Urinary bladder (tissue), 4 donors: ENCODE measurements around the gene DDX42. TPM values are rescaled to one million over a fixed set of nuclear protein-coding genes. Genes with fewer than 3 reads are reported as not detected.
A peak's percentile ranks its signal among the peaks of the same experiment; 100 is the strongest.

Experiments used
- DNase-seq: peaks from one replicate; pipeline ENCODE4 v3.0.0-alpha.2; 2015; ENCODE audit errors: extremely low spot score
- H3K27ac ChIP-seq: one replicate; pipeline ENCODE4 v1.5.1; 2013; ENCODE audit warnings: low read depth, mild to moderate bottlenecking, moderate library complexity
- H3K36me3 ChIP-seq: one replicate; pipeline ENCODE4 v1.6.1; 2013; ENCODE audit warnings: mild to moderate bottlenecking, moderate library complexity; ENCODE audit not compliant: insufficient read depth
- H3K4me1 ChIP-seq: one replicate; pipeline ENCODE4 v1.6.1; 2013; ENCODE audit warnings: mild to moderate bottlenecking, moderate library complexity; ENCODE audit not compliant: insufficient read depth
- H3K4me3 ChIP-seq: one replicate; pipeline ENCODE4 v1.5.1; 2013; ENCODE audit warnings: low read depth, low read length
- WGBS: extraction: QIAGEN DNeasy Blood & Tissue Kit; methylation state at CpG from one replicate; pipeline ENCODE4 v1.1.7; 2013; 5-methylcytosine and 5-hydroxymethylcytosine counted together
- polyA plus RNA-seq: library from polyadenylated mRNA; stranded (reverse); fragments of 200-250 nt; gene quantifications from one replicate; pipeline ENCODE4 v1.2.3, GENCODE V29; 2013
- total RNA-seq: library from RNA; depleted of rRNA; stranded (reverse); fragments of >200 nt; gene quantifications from one replicate; pipeline ENCODE4 v1.2.3, GENCODE V29; 2014
- donor health status: healthy with polysubstance abuse.
- donor health status: healthy.

The DDX42 gene
- total and polyA plus RNA-seq, 2 donors: 67.3 to 138 TPM

DNA sequence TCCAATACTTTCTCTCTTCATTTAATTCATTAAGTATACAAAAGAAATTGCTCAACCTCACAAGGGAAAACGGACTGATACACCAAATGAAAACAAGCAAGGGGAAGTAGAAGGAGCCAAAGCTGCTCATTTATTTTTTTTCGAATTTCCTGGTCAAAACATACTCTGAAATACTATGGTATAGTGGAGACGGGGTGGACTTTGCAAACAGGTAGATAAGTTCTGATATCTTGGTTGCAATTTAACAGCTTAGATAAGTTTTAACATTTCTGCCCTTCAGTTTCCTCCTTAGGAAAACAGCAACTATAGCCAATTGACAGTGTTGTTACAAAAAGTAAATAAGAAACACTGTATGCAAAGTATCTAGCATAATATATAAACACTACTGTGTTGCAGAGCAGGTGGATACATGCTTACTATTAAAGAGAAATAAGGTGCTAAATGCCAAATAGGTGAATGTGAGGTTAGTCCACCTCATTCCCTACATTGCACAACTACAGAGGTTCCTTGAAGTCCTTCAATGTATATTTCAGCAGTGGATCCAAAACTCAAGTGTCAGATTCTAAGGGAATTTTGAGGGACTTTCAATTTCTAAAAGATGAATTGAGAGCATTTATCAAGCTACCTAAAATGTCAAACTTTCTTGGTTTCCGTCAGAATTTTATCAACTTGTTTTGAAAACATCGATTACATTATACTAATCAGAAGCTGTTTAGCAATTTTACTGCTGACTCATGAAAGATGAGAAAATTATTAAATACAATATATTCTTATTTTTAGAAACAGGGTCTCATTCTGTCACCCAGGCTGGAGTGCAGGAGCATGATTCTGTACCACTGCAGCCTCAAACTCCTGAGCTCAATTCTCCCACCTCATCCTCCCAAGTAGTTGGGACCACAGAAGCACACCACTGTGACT lies 11.6 kb upstream of the DDX42 start:
- Histone ChIP-seq H3K27ac (no peak overlapping the region), H3K4me3 (no peak overlapping the region), H3K4me1 (no peaks in the 10 kb centered on the region), H3K36me3 (peaks cover 1% of the 10 kb centered on the region)
- DNase-seq: no peak
- 86% methylated on average over 5 of the region's 5 CpGs for WGBS

DNA sequence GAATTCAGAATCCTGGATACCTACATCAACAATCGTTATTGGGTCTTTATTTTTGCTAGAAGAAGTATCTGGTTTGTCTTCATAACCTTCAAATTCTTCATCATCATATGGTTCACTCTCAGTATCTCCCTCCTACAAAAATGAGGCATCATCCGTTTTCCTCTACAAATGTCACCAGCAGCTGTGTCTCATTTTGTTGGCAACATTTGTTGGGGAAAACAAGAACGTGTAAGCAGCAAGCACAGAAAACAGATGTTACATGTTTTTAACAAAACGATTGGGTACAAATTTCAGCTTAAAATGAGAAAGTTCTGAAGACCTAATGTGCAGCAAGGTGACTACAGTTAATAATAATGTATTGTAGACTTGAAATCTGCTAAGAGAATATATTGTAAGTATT lies 9.3 kb upstream of the DDX42 start:
- Histone ChIP-seq H3K4me1 (no peaks in the 10 kb centered on the region), H3K4me3 (no peak overlapping the region), H3K27ac (no peak overlapping the region), H3K36me3 (peaks cover 1% of the 10 kb centered on the region)
- DNase-seq: no peak
- WGBS: 58% methylated on average over 4 of the region's 4 CpGs

DNA sequence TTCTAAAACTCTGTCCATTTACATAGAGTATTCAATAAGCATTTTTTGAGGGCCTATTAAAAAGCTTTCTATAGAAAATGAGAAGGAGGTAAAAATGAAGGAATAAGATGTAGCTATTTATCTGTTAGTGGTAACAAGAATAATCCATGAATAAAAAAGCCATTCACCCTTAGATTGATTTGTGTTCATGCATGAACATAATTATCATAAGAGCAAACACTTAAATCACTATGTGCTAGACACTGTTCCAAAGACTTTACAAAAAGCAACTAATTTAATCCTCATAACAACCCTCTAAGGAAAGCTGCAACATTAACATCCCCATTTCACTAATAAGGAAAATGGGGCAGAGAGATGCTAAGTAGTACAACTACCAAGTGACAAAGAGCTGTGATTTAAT lies 7.2 kb upstream of the DDX42 start:
- Histone ChIP-seq H3K4me1 (no peaks in the 10 kb centered on the region), H3K27ac (no peak overlapping the region), H3K36me3 (peaks cover 1% of the 10 kb centered on the region), H3K4me3 (no peak overlapping the region)
- DNase-seq: no peak

DNA sequence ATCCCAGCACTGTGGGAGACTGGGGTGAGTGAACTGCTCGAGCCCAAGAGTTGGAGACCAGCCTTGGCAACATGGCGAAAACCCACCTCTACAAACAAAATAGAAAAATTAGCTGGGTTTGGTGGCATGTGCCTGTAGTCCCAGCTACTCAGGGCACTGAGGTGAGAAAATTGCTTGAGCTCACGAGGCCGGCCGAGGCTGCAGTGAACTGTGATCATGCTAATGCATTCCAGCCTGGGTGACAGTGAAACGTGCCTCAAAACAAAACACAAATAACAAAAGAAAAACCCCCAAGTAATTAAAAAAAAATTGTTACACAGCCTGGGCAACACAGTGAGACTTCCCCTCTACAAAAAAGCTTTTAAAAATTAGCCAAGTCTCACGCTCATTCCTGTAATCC lies 5.5 kb upstream of the DDX42 start:
- WGBS: 90% methylated on average over 7 of the region's 7 CpGs
- no peak overlapping the region for H3K27ac ChIP-seq
- H3K4me3 ChIP-seq: no peak overlapping the region
- peaks cover 1% of the 10 kb centered on the region for H3K36me3 ChIP-seq
- DNase-seq: no peak
- H3K4me1 ChIP-seq: no peaks in the 10 kb centered on the region

DNA sequence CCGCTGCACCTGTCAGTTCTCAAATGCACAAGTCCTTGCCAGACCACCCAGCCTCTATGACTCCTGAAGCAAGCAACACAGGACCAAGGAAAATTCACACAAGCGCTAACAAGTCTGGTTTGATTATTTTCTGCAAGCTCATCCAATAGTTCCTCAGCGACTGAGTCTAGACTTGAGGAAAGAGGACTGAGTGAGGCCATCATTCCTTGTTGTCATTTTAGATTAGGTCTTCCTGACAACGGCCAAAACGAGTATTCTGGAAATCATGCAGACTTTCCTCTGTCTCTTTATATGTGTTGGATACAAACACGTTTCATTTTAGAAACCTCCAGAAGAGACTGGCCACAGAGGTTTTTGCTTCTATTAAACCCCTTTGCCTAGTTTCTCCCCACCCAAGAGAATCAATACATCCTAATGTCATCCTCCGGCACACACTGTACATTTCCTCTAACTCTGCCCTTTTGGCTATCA lies 1.1 kb upstream of the DDX42 start:
- H3K4me1 ChIP-seq: peaks cover 1% of the 10 kb centered on the region

DNA sequence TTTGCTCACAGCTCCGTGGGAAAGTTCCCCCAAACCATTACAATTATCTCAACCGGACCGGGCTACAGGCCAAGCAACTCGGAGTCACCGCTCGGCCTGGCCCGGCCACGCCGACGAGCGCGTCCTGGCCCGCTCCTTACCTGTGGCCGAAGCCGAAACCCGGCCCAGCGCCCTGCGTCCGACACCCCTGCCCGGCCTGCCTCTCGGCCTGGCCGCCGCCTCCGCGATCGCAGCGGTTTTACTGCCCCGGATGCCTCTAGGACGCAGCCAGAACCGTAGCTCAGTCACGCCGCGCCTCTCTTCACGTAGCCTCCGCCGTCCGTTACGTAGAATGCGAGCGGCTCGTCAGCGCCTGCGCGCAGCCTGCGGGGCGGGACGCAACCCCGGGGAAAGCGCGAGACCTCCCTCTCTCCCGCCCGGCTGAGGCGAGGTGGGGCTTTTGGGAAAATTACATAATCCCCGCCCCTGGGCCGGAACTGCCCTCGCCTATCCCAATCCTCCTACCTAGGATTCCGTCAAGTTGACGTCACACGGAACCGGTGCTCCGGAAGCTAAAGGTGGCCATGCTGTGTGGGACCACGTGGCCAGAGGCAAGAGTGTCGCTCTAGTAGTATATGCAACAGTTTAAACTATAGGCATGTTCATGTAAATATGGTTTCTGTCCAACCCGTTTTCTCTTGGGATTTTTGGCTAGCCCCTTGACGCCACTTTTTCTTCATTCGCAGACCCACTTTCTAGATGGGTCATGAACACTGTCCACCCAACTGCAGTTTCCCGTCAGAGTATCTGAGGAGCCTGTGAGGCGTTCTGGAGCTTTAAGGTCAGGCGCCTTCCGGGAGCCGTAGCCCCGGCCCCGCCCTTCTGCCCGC lies 464 bp upstream of the DDX42 start, which contains the start of gene CCDC47:
CCDC47 (minus strand) TSS at position 326 of the 869 bp plus-strand sequence. CDS start 7,422 bp downstream, outside the sequence.
- DNase-seq: peak; percentile 99
- under 1% methylated on average over 74 of the region's 74 CpGs for WGBS

More for the DNA sequence above, 1.1 kb upstream of the DDX42 start:
- 4% methylated on average over 7 of the region's 7 CpGs for WGBS
- peak overlapping the region; percentile 65 for H3K4me3 ChIP-seq
- peak; percentile 29 for DNase-seq
- no peaks in the 10 kb centered on the region for H3K36me3 ChIP-seq
- peak overlapping the region; percentile 99 for H3K27ac ChIP-seq

DNA sequence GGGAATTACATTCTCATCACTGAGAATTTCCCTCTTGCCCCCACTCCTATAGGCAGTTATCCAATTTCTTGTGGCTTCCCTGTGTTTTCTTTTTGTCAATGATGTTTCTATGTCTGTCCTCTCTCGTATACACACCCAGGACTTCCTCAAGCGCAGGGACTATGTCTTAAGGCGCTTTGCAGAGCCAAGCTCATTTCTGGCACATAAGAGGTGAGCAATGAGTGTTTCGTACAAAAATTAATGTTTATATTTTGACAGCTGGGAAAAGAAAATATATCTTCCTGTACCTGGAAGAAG lies 947 bp downstream of the DDX42 start:
- WGBS: 2% methylated on average over 4 of the region's 4 CpGs
- Histone ChIP-seq H3K4me1 (peaks cover 1% of the 10 kb centered on the region), H3K27ac (no peak overlapping the region), H3K36me3 (no peaks in the 10 kb centered on the region), H3K4me3 (peak overlapping the region; percentile 91)
- DNase-seq: no peak

More for the DNA sequence above, 464 bp upstream of the DDX42 start, which contains the start of gene CCDC47:
- Histone ChIP-seq H3K36me3 (no peaks in the 10 kb centered on the region), H3K4me3 (peak within 1 kb of the TSS; percentile 91), H3K27ac (peak within 1 kb of the TSS; percentile 99), H3K4me1 (peaks cover 1% of the 10 kb centered on the region)

DNA sequence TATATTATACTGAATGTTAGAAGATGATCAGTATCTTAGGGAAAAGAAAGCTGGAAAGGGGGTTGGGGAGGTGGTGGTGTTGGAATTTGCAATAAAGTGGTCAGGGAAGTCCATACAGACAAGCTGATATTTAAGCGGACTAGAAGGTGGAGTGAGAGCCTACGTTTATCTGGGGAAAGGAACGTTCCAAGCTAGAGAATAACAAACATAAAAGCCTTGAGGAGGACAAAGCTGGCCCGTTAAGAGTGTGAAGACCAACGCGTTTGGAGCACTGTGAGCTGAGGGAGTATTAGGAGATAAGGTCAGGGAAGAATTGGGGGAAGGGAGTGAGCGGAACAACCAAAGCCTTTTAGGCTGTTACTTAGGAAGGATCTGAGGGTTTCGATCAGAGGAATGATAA lies 1.4 kb downstream of the DDX42 start:
- WGBS: 25% methylated on average over 8 of the region's 8 CpGs
- peaks cover 1% of the 10 kb centered on the region for H3K4me1 ChIP-seq
- H3K4me3 ChIP-seq: peak overlapping the region; percentile 91
- DNase-seq: no peak
- no peak overlapping the region for H3K27ac ChIP-seq
- H3K36me3 ChIP-seq: no peaks in the 10 kb centered on the region

DNA sequence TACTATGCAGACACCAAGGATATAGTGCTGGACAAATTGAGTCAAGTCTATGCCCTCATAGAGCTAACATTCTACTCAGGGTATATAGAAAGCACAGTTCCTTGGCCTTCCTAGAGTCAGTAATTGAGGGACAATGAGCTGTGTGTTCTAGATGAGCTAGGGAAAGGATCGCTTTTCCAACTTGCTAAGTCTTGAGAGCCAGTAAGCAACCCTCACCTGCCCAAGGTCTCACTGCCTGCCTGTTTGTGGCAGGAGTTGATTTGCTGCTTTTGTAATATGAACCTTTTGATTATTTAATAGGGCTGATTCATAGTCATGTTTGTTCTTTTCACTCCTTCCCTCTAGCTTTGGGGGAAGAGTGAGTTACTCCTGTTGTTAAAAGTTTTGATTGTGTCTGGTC lies 6.5 kb downstream of the DDX42 start:
- no peak overlapping the region for H3K4me3 ChIP-seq
- WGBS: 90% methylated on average over 1 of the region's 1 CpG
- peaks cover 1% of the 10 kb centered on the region for H3K4me1 ChIP-seq

DNA sequence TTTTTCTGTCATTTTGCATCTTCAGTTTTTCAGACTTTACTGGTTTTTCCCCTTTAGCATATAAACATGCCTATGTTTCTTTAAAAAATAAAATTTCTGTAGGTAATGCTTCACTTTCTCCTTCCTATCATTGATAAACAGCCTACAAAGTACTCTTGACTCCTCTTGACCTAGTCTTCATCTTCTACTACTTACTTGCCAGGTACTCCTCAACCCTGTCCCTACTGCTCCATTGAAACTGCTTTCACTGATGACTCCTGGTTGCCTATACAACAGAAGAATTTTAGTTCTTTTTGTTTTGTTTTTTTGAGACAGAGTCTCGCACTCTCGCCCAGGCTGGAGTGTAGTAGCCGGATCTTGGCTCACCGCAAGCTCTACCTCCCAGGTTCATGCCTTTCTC lies 7.0 kb downstream of the DDX42 start:
- H3K27ac ChIP-seq: no peak overlapping the region
- WGBS: 97% methylated on average over 4 of the region's 4 CpGs
- DNase-seq: no peak
- H3K36me3 ChIP-seq: no peaks in the 10 kb centered on the region
- peaks cover 1% of the 10 kb centered on the region for H3K4me1 ChIP-seq
- H3K4me3 ChIP-seq: no peak overlapping the region

More for the DNA sequence above, 6.5 kb downstream of the DDX42 start:
- no peak for DNase-seq
- Histone ChIP-seq H3K36me3 (no peaks in the 10 kb centered on the region), H3K27ac (no peak overlapping the region)

DNA sequence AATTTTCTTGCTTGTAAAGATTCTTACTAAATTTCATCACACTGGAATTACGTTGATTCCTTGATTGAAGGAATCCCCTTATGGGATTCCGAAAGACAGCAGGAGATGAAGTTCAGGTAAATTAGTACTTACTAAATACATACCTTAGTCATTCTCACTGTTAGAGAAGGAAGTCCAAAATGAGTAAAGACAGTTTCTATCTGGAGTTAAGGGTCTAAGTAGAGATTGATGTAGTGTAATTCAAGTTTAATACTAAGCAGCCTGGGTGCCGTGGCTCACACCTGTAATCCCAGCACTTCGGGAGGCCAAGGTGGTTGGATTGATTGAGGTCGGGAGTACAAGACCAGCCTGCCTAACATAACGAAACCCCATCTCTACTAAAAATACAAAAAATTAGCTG lies 9.6 kb downstream of the DDX42 start:
- Histone ChIP-seq H3K4me1 (no peaks in the 10 kb centered on the region), H3K36me3 (no peaks in the 10 kb centered on the region)
- WGBS: 84% methylated on average over 6 of the region's 6 CpGs

DNA sequence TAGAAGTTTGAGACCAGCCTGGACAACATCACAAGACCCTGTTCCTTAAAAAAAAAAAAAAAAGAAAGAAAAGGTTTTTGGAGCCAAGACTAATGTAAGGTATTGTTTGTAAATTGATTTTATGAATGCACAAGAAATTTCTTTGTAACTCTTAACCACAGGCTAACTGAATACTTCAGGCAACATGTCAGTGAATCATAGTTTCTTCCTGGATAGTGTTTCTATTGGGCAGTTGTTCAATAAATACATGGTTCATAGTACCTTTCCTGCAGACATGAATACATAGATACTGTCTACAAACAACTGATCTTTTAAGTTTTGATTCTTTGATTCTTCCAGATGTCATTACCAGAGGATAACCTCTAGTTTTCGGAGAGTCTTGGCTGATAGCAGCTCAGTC lies 11.6 kb downstream of the DDX42 start:
- Histone ChIP-seq H3K36me3 (no peaks in the 10 kb centered on the region), H3K4me3 (no peak overlapping the region), H3K4me1 (no peaks in the 10 kb centered on the region), H3K27ac (no peak overlapping the region)
- no peak for DNase-seq
- WGBS: 87% methylated on average over 1 of the region's 1 CpG

More for the DNA sequence above, 9.6 kb downstream of the DDX42 start:
- no peak overlapping the region for H3K27ac ChIP-seq
- H3K4me3 ChIP-seq: no peak overlapping the region
- DNase-seq: no peak

DNA sequence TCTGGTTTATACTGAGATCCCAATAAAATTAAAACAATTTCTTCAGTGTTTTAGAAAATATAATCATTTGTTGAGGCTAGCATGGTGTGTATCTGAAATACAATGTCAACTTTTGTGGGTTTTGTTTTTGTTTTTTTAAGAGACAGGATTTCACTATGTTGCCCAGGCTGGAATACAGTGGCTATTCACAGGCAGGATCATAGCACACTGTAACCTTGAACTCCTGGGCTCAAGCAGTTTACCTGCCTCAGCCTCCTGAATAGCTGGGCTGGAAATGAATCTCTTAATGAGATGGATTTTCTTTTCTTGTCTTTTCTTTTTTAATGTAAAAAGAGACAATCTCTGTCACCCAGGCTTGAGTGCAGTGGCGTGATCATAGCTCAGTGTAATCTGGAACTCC lies 12.1 kb downstream of the DDX42 start:
- no peak overlapping the region for H3K27ac ChIP-seq
- no peaks in the 10 kb centered on the region for H3K4me1 ChIP-seq
- H3K36me3 ChIP-seq: no peaks in the 10 kb centered on the region
- DNase-seq: no peak
- 100% methylated on average over 1 of the region's 1 CpG for WGBS
- H3K4me3 ChIP-seq: no peak overlapping the region
